PC-9 (cell line): ENCODE results near the gene MAN2C1. TPM values are rescaled to one million over a fixed set of nuclear protein-coding genes. Genes with fewer than 3 reads are reported as not detected.

Source experiments
- BruUV-seq: library from RNA; stranded (reverse); fragments of 400-500 nt; replicated peaks from 2 replicates; lab custom pipeline; 2021; lab: Mats Ljungman, UMichigan
- CTCF ChIA-PET: fragments of 300-600 bp; sonication (Branson Sonifier 250); formaldehyde crosslinking; loops from one replicate; lab custom pipeline; 2022; ENCODE audit warnings: antibody characterized with exemption; lab: Charles Lee
- POLR2A ChIA-PET: fragments of 300-600 bp; sonication (Branson Sonifier 250); formaldehyde crosslinking; loops from one replicate; lab custom pipeline; 2022; ENCODE audit warnings: antibody characterized with exemption; ENCODE audit not compliant: unreplicated experiment; lab: Charles Lee
- DNase-seq, 2 experiments: peaks; one replicate each; pipeline versions ENCODE4 v3.0.0 to v3.0.0-alpha.2; 2015 to 2022; ENCODE audit warnings: mixed read lengths in 1 of 2
- H2AFZ ChIP-seq: fragments of 200-600 bp; sonication (generic); 2 replicates; pipeline ENCODE4 v1.8.1; 2017; ENCODE audit warnings: antibody characterized with exemption
- H3F3A ChIP-seq: fragments of 200-600 bp; sonication (generic); 2 replicates; pipeline ENCODE4 v1.8.1; 2017; ENCODE audit warnings: antibody characterized with exemption, mild to moderate bottlenecking, low read depth; ENCODE audit not compliant: insufficient read depth
- H3K27ac ChIP-seq: fragments of 200-600 bp; sonication (generic); 2 replicates; pipeline ENCODE4 v1.6.1; 2016; ENCODE audit warnings: mixed run types
- H3K27me3 ChIP-seq: fragments of 200-600 bp; sonication (generic); 2 replicates; pipeline ENCODE4 v1.6.1; 2016; ENCODE audit warnings: low read depth, mixed run types; ENCODE audit not compliant: insufficient read depth
- H3K36me3 ChIP-seq: fragments of 200-600 bp; sonication (generic); 2 replicates; pipeline ENCODE4 v1.6.1; 2016; ENCODE audit warnings: low read depth, mixed run types
- H3K4me1 ChIP-seq: fragments of 200-600 bp; sonication (generic); replicated peaks from 2 replicates; pipeline ENCODE4 v1.6.1; 2016; ENCODE audit warnings: mixed run types; ENCODE audit not compliant: insufficient read depth
- H3K4me2 ChIP-seq: fragments of 200-600 bp; sonication (generic); 2 replicates; pipeline ENCODE4 v1.6.1; 2017; ENCODE audit warnings: mixed run types
- H3K4me3 ChIP-seq: fragments of 200-600 bp; sonication (generic); 2 replicates; pipeline ENCODE4 v1.6.1; 2016; ENCODE audit warnings: mixed run types
- H3K79me2 ChIP-seq: fragments of 200-600 bp; sonication (generic); 2 replicates; pipeline ENCODE4 v1.6.1; 2017; ENCODE audit warnings: low read depth, mixed run types
- H3K9me2 ChIP-seq: fragments of 200-600 bp; sonication (generic); 2 replicates; pipeline ENCODE4 v1.8.1; 2017; ENCODE audit warnings: mild to moderate bottlenecking; ENCODE audit not compliant: insufficient read depth
- H3K9me3 ChIP-seq: fragments of 200-600 bp; sonication (generic); 2 replicates; pipeline ENCODE4 v1.8.1; 2016; ENCODE audit warnings: low read depth; ENCODE audit not compliant: insufficient read depth
- H4K20me1 ChIP-seq: fragments of 200-600 bp; sonication (generic); 2 replicates; pipeline ENCODE4 v1.8.1; 2017; ENCODE audit not compliant: insufficient read depth
- CTCF ChIP-seq: fragments of 200-600 bp; sonication (generic); conservative IDR thresholded peaks from 2 replicates; pipeline ENCODE4 v1.6.1; 2017; ENCODE audit warnings: mixed run types, antibody characterized with exemption, mild to moderate bottlenecking, moderate library complexity
- EZH2 ChIP-seq: fragments of 200-600 bp; sonication (generic); IDR thresholded peaks from 2 replicates; pipeline ENCODE4 v1.8.0; 2017; ENCODE audit warnings: antibody characterized with exemption, low read depth
- intact Hi-C: fragments of 100-400 bp; cut with micrococcal nuclease; formaldehyde crosslinking; loops from one replicate; pipeline ENCODE4 v1.10.0; 2022; ENCODE audit not compliant: unreplicated experiment
- total RNA-seq: library from RNA; stranded (reverse); gene quantifications from 2 replicates; pipeline ENCODE4 v1.2.3, GENCODE V29; 2021

MAN2C1 gene
- total RNA-seq, 1 experiment from 2014 or later, result 94.3 TPM

- no peak overlapping the region for H2AFZ ChIP-seq
- no peaks in the 10 kb centered on the region for H3F3A ChIP-seq
- H3K4me2 ChIP-seq, result no peak overlapping the region
- no peaks in the 10 kb centered on the region for H3K9me3 ChIP-seq
- ChIA-PET POLR2A (no interaction called here), CTCF (no interaction called here)
- no peaks in the 10 kb centered on the region for H3K36me3 ChIP-seq
- no peak for DNase-seq
- H3K9me2 ChIP-seq, result no peaks in the 10 kb centered on the region
- no peaks in the 10 kb centered on the region for H3K79me2 ChIP-seq
- intact Hi-C loops, result no loop called here
- no peaks in the 10 kb centered on the region for H3K27me3 ChIP-seq
- H3K4me3 ChIP-seq, result no peak overlapping the region
- TF ChIP-seq CTCF (no peak), EZH2 (no peak)
- BruUV-seq, result no TSS peak
- H3K27ac ChIP-seq, result no peak overlapping the region
- H3K4me1 ChIP-seq, result no peaks in the 10 kb centered on the region
- no peaks in the 10 kb centered on the region for H4K20me1 ChIP-seq
These were observed 6.9 kb downstream of the MAN2C1 start for GRCh38 chr15:75361361-75361988.

DNA sequence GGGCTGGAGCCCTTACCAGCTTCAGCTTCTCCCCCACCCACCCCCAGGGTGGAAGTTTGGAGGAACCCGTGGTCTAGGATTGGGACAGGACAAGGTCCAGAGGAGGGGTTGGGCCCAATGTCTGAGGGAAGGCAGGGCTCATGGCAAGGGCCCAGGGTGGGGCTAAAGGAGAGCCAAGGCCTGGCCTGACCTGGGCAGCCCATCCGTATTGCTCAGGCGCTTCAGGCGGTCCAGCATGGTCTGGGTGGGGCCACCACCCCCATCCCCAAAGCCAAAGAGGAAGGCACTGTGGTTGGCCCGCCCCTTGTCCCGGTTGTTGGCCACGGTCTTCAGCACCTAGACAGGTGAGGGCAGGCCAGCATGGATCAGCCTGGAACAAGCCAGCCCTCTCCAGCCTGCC, 7.6 kb downstream of the MAN2C1 start:
- intact Hi-C loops, result no loop called here
- DNase-seq, result no peak
- H3K9me3 ChIP-seq, result no peaks in the 10 kb centered on the region
- no peaks in the 10 kb centered on the region for H4K20me1 ChIP-seq
- ChIA-PET POLR2A (no interaction called here), CTCF (no interaction called here)
- no peaks in the 10 kb centered on the region for H3K36me3 ChIP-seq
- H3K79me2 ChIP-seq, result no peaks in the 10 kb centered on the region
- no peak overlapping the region for H3K27ac ChIP-seq
- no peak overlapping the region for H3K4me3 ChIP-seq
- BruUV-seq, result no TSS peak
- no peak overlapping the region for H3K4me2 ChIP-seq
- H3K27me3 ChIP-seq, result no peaks in the 10 kb centered on the region
- no peak for TF ChIP-seq EZH2
- TF ChIP-seq CTCF, result no peak
- no peak overlapping the region for H2AFZ ChIP-seq
- H3F3A ChIP-seq, result no peaks in the 10 kb centered on the region
- no peaks in the 10 kb centered on the region for H3K4me1 ChIP-seq
- no peaks in the 10 kb centered on the region for H3K9me2 ChIP-seq

DNA sequence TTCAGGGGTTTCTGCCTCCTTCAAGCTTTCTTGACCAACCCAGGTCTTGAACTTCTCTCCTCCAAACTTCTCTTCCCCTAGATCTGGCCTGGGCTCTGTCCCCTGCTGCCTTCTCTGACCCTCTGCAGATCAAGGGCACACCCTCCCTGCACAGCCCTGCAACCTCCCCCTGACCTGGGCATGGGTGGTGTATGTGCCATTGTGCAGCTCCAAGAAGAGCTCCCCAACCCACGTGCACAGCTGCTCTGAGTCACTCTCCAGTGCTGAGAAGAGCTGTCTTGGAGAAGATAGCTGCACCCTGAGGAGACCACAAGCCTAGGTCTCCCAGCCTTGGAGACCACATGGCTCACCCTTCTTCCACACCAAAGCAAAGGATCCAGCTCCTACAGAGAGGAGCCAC, 8.0 kb downstream of the MAN2C1 start:
- Histone ChIP-seq H3F3A (no peaks in the 10 kb centered on the region), H3K27ac (no peak overlapping the region), H4K20me1 (no peaks in the 10 kb centered on the region), H3K27me3 (no peaks in the 10 kb centered on the region), H3K4me3 (no peak overlapping the region), H3K9me2 (no peaks in the 10 kb centered on the region), H3K4me1 (no peaks in the 10 kb centered on the region), H3K9me3 (no peaks in the 10 kb centered on the region), H2AFZ (no peak overlapping the region), H3K4me2 (no peak overlapping the region), H3K79me2 (no peaks in the 10 kb centered on the region), H3K36me3 (no peaks in the 10 kb centered on the region)
- TF ChIP-seq CTCF (no peak), EZH2 (no peak)
- no peak for DNase-seq
- ChIA-PET POLR2A (interaction anchor here (0.6 kb wide), 1 partner anchor 18 kb away, joined by 3 read pairs; no protein-coding TSS in a partner anchor), CTCF (no interaction called here)
- intact Hi-C loops, result no loop called here
- BruUV-seq, result no TSS peak
